ENCODE results near the gene DDIT4L. TPM values are rescaled to one million over a fixed set of nuclear protein-coding genes. Genes with fewer than 3 reads are reported as not detected.
"Not testable (repeated sequence)": the region's sequence is repeated elsewhere in the genome, so short reads cannot be mapped to it uniquely, and the experiment has no call there.

DDIT4L gene
- total and polyA plus RNA-seq, 2 experiments from 2014 or later = 3.4 to 7.0 TPM

- TF ChIP-seq, protein P1, sequence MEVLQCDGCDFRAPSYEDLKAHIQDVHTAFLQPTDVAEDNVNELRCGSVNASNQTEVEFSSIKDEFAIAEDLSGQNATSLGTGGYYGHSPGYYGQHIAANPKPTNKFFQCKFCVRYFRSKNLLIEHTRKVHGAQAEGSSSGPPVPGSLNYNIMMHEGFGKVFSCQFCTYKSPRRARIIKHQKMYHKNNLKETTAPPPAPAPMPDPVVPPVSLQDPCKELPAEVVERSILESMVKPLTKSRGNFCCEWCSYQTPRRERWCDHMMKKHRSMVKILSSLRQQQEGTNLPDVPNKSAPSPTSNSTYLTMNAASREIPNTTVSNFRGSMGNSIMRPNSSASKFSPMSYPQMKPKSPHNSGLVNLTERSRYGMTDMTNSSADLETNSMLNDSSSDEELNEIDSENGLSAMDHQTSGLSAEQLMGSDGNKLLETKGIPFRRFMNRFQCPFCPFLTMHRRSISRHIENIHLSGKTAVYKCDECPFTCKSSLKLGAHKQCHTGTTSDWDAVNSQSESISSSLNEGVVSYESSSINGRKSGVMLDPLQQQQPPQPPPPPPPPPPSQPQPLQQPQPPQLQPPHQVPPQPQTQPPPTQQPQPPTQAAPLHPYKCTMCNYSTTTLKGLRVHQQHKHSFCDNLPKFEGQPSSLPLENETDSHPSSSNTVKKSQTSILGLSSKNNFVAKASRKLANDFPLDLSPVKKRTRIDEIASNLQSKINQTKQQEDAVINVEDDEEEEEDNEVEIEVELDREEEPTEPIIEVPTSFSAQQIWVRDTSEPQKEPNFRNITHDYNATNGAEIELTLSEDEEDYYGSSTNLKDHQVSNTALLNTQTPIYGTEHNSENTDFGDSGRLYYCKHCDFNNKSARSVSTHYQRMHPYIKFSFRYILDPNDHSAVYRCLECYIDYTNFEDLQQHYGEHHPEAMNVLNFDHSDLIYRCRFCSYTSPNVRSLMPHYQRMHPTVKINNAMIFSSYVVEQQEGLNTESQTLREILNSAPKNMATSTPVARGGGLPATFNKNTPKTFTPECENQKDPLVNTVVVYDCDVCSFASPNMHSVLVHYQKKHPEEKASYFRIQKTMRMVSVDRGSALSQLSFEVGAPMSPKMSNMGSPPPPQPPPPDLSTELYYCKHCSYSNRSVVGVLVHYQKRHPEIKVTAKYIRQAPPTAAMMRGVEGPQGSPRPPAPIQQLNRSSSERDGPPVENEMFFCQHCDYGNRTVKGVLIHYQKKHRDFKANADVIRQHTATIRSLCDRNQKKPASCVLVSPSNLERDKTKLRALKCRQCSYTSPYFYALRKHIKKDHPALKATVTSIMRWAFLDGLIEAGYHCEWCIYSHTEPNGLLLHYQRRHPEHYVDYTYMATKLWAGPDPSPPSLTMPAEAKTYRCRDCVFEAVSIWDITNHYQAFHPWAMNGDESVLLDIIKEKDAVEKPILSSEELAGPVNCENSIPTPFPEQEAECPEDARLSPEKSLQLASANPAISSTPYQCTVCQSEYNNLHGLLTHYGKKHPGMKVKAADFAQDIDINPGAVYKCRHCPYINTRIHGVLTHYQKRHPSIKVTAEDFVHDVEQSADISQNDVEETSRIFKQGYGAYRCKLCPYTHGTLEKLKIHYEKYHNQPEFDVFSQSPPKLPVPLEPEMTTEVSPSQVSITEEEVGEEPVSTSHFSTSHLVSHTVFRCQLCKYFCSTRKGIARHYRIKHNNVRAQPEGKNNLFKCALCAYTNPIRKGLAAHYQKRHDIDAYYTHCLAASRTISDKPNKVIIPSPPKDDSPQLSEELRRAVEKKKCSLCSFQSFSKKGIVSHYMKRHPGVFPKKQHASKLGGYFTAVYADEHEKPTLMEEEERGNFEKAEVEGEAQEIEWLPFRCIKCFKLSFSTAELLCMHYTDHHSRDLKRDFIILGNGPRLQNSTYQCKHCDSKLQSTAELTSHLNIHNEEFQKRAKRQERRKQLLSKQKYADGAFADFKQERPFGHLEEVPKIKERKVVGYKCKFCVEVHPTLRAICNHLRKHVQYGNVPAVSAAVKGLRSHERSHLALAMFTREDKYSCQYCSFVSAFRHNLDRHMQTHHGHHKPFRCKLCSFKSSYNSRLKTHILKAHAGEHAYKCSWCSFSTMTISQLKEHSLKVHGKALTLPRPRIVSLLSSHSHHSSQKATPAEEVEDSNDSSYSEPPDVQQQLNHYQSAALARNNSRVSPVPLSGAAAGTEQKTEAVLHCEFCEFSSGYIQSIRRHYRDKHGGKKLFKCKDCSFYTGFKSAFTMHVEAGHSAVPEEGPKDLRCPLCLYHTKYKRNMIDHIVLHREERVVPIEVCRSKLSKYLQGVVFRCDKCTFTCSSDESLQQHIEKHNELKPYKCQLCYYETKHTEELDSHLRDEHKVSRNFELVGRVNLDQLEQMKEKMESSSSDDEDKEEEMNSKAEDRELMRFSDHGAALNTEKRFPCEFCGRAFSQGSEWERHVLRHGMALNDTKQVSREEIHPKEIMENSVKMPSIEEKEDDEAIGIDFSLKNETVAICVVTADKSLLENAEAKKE (CRISPR knock-in tag; IDR thresholded peaks at IDR 0.05) = no peak
- TF ChIP-seq EZH2 (IDR thresholded peaks at IDR 0.05; ENCODE audit: low read depth, unreplicated experiment) = no peak
These were observed 7.8 kb upstream of the DDIT4L start (continued) for GRCh38 chr4:100198061-100198460.

GRCh38 chr4:100196388-100197071, 6.3 kb upstream of the DDIT4L start:
- not testable (repeated sequence) for H4K20me1 ChIP-seq (replicated peaks; ENCODE audit: insufficient read depth); H3K4me3 Mint-ChIP-seq

More at GRCh38 chr4:100196388-100197071, 6.3 kb upstream of the DDIT4L start:
- not testable (repeated sequence) for H3K4me1 ChIP-seq (ENCODE audit: insufficient read depth); H3K4me3 ChIP-seq; H3K9me3 Mint-ChIP-seq; H3K36me3 ChIP-seq (ENCODE audit: insufficient read depth); ATAC-seq; H3F3A ChIP-seq (replicated peaks; ENCODE audit: low read depth); H3K4me2 ChIP-seq; H2AFZ ChIP-seq; H3K27me3 Mint-ChIP-seq (ENCODE audit: insufficient read depth, low read depth, poor library complexity); H3K4me1 Mint-ChIP-seq; H3K27ac ChIP-seq (ENCODE audit: low read depth); H3K79me2 ChIP-seq (replicated peaks; ENCODE audit: insufficient read depth); H3K9me2 ChIP-seq (ENCODE audit: insufficient read depth); H3K36me3 Mint-ChIP-seq (ENCODE audit: low read depth); DNase-seq (ENCODE audit: low spot score); H3K27ac Mint-ChIP-seq
- H3K27me3 ChIP-seq (ENCODE audit: insufficient read depth) = peaks cover 12% of the 10 kb centered on the region
